Hepatocyte (in vitro differentiated cells): ENCODE results near the gene KRT37. TPM values are rescaled to one million over a fixed set of nuclear protein-coding genes. Genes with fewer than 3 reads are reported as not detected.

Source experiments
- DNase-seq: peaks from one replicate; pipeline ENCODE4 v3.0.0-alpha.2; 2016; ENCODE audit warnings: low spot score
- H2AFZ ChIP-seq: fragments of 200-600 bp; sonication (generic); 2 replicates; pipeline ENCODE4 v1.6.0; 2016; ENCODE audit warnings: antibody characterized with exemption, mild to moderate bottlenecking
- H3K27ac ChIP-seq: fragments of 200-600 bp; sonication (generic); 2 replicates; pipeline ENCODE4 v1.5.1; 2016; ENCODE audit warnings: mild to moderate bottlenecking
- H3K27me3 ChIP-seq: fragments of 200-600 bp; sonication (generic); 2 replicates; pipeline ENCODE4 v1.6.1; 2016
- H3K36me3 ChIP-seq: fragments of 200-600 bp; sonication (generic); replicated peaks from 2 replicates; pipeline ENCODE4 v1.5.1; 2016; ENCODE audit warnings: low read depth; ENCODE audit not compliant: insufficient read depth
- H3K4me1 ChIP-seq: fragments of 200-600 bp; sonication (generic); 2 replicates; pipeline ENCODE4 v1.5.1; 2016; ENCODE audit warnings: mild to moderate bottlenecking, moderate library complexity; ENCODE audit not compliant: insufficient read depth
- H3K4me2 ChIP-seq: fragments of 200-600 bp; sonication (generic); 2 replicates; pipeline ENCODE4 v1.6.0; 2016
- H3K4me3 ChIP-seq: fragments of 200-600 bp; sonication (generic); 2 replicates; pipeline ENCODE4 v1.5.1; 2016; ENCODE audit warnings: mild to moderate bottlenecking
- H3K79me2 ChIP-seq: fragments of 200-600 bp; sonication (generic); 2 replicates; pipeline ENCODE4 v1.6.0; 2017; ENCODE audit warnings: mild to moderate bottlenecking
- H3K9me2 ChIP-seq: fragments of 200-600 bp; sonication (generic); replicated peaks from 2 replicates; pipeline ENCODE4 v1.6.0; 2017; ENCODE audit warnings: mild to moderate bottlenecking; ENCODE audit not compliant: insufficient read depth
- H3K9me3 ChIP-seq: fragments of 200-600 bp; sonication (generic); 2 replicates; pipeline ENCODE4 v1.5.1; 2016; ENCODE audit warnings: low read depth, mild to moderate bottlenecking
- H4K20me1 ChIP-seq: fragments of 200-600 bp; sonication (generic); 2 replicates; pipeline ENCODE4 v1.6.0; 2016; ENCODE audit warnings: mild to moderate bottlenecking; ENCODE audit not compliant: insufficient read depth, poor library complexity, severe bottlenecking
- EZH2 ChIP-seq: fragments of 200-600 bp; sonication (generic); IDR thresholded peaks from 2 replicates; pipeline ENCODE4 v1.6.1; 2016; ENCODE audit warnings: antibody characterized with exemption, mild to moderate bottlenecking, borderline replicate concordance
- EZH2phosphoT487 ChIP-seq: fragments of 200-600 bp; sonication (generic); IDR thresholded peaks from one replicate; pipeline ENCODE4 v1.6.1; 2018; ENCODE audit warnings: antibody characterized with exemption, mild to moderate bottlenecking, low read depth, moderate library complexity; ENCODE audit not compliant: unreplicated experiment, severe bottlenecking
- WGBS: methylation state at CpG from one replicate; pipeline ENCODE4 v1.1.6; 2016; ENCODE audit warnings: low lambda C conversion rate; ENCODE audit errors: missing lambda C conversion rate; 5-methylcytosine and 5-hydroxymethylcytosine counted together
- polyA plus RNA-seq: library from polyadenylated mRNA; unstranded; fragments of >200 nt; fragmentation: Nextera tagmentation; extraction: Ambion mirVana; gene quantifications from 2 replicates; pipeline ENCODE4 v1.2.1, GENCODE V29; 2016
- total RNA-seq: library from RNA; depleted of rRNA; stranded (reverse); fragments of >200 nt; gene quantifications from 2 replicates; pipeline ENCODE4 v1.2.3, GENCODE V29; 2014
- TF ChIP-seq, protein P1 (sequence below): fragments of 200-600 bp; sonication (generic); IDR thresholded peaks from 2 replicates; pipeline ENCODE4 v1.5.1; 2016; ENCODE audit warnings: antibody characterized with exemption, mild to moderate bottlenecking; ENCODE audit not compliant: poor library complexity

Gene KRT37
- total and polyA plus RNA-seq, 2 experiments from 2014 or later, result not detected

DNA sequence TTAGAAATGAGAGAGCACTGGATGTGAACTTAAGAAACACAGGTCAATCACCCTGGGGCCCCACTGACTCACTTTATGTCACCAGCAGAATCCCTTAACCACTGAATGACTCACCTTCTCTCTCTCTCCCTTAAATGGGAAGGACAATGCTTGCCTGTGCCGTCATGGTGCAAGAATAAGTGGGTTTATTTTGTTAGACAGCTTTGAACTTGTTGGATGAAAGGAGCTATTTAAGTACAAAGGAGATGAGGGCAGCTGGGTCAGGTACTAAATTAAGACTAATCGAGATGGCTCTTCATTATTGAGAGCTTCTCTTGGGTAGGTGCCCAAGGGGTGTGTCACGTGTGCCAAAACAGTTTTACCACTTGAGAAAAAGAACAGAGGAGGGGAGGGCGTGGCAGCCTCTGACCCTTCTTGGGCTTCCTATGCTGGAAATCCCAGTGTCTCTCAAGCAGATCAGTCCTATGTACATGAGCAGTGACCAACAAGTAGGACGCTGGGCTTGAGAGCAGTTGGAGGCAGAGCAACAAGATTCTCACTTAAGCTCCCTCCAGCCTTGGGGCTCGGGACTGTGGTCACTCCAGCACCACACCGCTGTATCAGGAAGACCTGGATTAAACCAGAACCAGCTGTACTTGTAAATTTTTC lies 20.2 kb downstream of the KRT37 start:
- peak overlapping the region; percentile 31 for H3K27ac ChIP-seq
- no peaks in the 10 kb centered on the region for H4K20me1 ChIP-seq
- H2AFZ ChIP-seq, result no peak overlapping the region
- H3K4me1 ChIP-seq, result peaks cover 6% of the 10 kb centered on the region
- TF ChIP-seq EZH2phosphoT487 (no peak), EZH2 (no peak)
- TF ChIP-seq, protein P1, sequence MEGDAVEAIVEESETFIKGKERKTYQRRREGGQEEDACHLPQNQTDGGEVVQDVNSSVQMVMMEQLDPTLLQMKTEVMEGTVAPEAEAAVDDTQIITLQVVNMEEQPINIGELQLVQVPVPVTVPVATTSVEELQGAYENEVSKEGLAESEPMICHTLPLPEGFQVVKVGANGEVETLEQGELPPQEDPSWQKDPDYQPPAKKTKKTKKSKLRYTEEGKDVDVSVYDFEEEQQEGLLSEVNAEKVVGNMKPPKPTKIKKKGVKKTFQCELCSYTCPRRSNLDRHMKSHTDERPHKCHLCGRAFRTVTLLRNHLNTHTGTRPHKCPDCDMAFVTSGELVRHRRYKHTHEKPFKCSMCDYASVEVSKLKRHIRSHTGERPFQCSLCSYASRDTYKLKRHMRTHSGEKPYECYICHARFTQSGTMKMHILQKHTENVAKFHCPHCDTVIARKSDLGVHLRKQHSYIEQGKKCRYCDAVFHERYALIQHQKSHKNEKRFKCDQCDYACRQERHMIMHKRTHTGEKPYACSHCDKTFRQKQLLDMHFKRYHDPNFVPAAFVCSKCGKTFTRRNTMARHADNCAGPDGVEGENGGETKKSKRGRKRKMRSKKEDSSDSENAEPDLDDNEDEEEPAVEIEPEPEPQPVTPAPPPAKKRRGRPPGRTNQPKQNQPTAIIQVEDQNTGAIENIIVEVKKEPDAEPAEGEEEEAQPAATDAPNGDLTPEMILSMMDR, result no peak
- no peaks in the 10 kb centered on the region for H3K9me3 ChIP-seq
- WGBS, result 65% methylated on average over 7 of the region's 7 CpGs
- H3K27me3 ChIP-seq, result no peaks in the 10 kb centered on the region
- no peaks in the 10 kb centered on the region for H3K79me2 ChIP-seq
- H3K4me3 ChIP-seq, result no peak overlapping the region
- H3K36me3 ChIP-seq, result no peaks in the 10 kb centered on the region
- peak; percentile 63 for DNase-seq
- H3K4me2 ChIP-seq, result no peak overlapping the region
- no peaks in the 10 kb centered on the region for H3K9me2 ChIP-seq

DNA sequence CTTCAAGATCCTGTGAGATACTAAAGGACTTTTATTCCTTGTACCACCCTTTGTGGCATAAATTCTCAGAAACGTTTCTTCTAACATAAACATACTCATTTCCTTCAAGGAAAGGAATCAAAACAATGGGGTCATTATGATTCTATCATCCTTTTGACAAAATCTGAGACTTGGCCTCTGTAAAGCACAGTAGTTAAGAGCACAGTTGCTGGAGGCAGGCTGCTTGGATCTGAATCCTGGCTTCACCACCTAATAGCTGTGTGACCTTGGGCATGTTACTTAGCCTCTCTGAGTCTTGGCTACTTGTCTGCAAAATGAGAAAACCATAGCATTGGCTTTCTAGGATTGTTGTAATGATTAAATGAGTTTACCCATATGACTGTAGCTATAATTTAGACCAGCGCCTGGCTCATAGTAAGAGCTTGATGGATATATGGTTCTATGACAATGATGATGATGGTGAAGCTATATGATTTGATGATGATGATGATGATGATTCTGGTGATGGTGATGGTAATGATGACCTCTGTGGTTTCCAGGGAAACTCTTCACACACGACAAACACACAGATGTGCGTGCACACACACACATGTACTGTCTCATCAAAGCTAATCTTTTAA lies 20.9 kb downstream of the KRT37 start:
- H3K79me2 ChIP-seq, result no peaks in the 10 kb centered on the region
- H3K27me3 ChIP-seq, result no peaks in the 10 kb centered on the region
- no peaks in the 10 kb centered on the region for H4K20me1 ChIP-seq
- H2AFZ ChIP-seq, result no peak overlapping the region
- H3K9me3 ChIP-seq, result no peaks in the 10 kb centered on the region
- H3K36me3 ChIP-seq, result no peaks in the 10 kb centered on the region
- H3K9me2 ChIP-seq, result no peaks in the 10 kb centered on the region
- H3K4me3 ChIP-seq, result no peak overlapping the region
- no peak for TF ChIP-seq EZH2phosphoT487
- TF ChIP-seq, protein P1, result no peak
- no peak for TF ChIP-seq EZH2
- no peak for DNase-seq
- no peak overlapping the region for H3K27ac ChIP-seq
- WGBS, result 76% methylated on average over 4 of the region's 4 CpGs
- H3K4me1 ChIP-seq, result peaks cover 6% of the 10 kb centered on the region
- no peak overlapping the region for H3K4me2 ChIP-seq

DNA sequence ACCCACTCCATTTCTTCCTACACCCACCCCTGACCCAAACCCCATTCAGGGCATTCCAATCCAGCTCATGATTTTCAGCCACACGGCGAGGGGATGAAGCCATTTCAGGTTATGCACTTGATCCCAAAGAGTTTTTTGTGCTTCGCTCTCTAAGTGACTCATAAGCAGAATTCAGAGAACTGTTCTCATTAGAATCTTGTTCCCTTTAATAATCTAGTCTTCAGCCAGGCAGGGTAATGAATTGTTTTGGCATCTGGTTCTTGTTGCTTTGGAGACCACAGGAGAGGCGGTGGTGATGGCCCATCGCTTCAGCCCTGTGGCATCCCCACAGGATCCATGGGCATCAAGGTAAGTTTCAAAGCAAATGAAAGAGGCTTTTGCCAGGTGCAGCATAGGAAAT lies 22.2 kb downstream of the KRT37 start:
- DNase-seq, result no peak
- Histone ChIP-seq H3K79me2 (no peaks in the 10 kb centered on the region), H2AFZ (no peak overlapping the region), H4K20me1 (no peaks in the 10 kb centered on the region), H3K27ac (no peak overlapping the region), H3K4me1 (peaks cover 6% of the 10 kb centered on the region), H3K4me2 (no peak overlapping the region), H3K4me3 (no peak overlapping the region), H3K9me3 (no peaks in the 10 kb centered on the region), H3K9me2 (no peaks in the 10 kb centered on the region), H3K27me3 (no peaks in the 10 kb centered on the region), H3K36me3 (no peaks in the 10 kb centered on the region)
- 96% methylated on average over 5 of the region's 5 CpGs for WGBS
- TF ChIP-seq EZH2 (no peak), EZH2phosphoT487 (no peak)
- TF ChIP-seq, protein P1, result no peak
